ENCODE measurements around the gene DNAJB11.
"Not testable (repeated sequence)": the region's sequence is repeated elsewhere in the genome, so short reads cannot be mapped to it uniquely, and the experiment has no call there.

Gene DNAJB11

GRCh38 chr3:186570096-186570940, at the start of gene DNAJB11:
Gene DNAJB11 (plus strand): TSS chr3:186570720. CDS start chr3:186570898, 178 bp downstream.
- peak; percentile 99 for DNase-seq

GRCh38 chr3:186520957-186521842, 49.3 kb upstream of the DNAJB11 start:
- no peak for DNase-seq

GRCh38 chr3:186523022-186523421, 47.5 kb upstream of the DNAJB11 start:
- no peak for DNase-seq

GRCh38 chr3:186523434-186523833, 47.1 kb upstream of the DNAJB11 start:
- no peak for DNase-seq

GRCh38 chr3:186524616-186525015, 45.9 kb upstream of the DNAJB11 start:
- DNase-seq, result no peak

GRCh38 chr3:186525369-186526255, 44.9 kb upstream of the DNAJB11 start:
- DNase-seq, result no peak

GRCh38 chr3:186526256-186526606, 44.3 kb upstream of the DNAJB11 start:
- DNase-seq, result no peak

GRCh38 chr3:186529201-186529999, 41.1 kb upstream of the DNAJB11 start:
- no peak for DNase-seq

- no peak for DNase-seq
Observed at GRCh38 chr3:186530415-186530814, 40.1 kb upstream of the DNAJB11 start.

GRCh38 chr3:186531694-186532093, 38.8 kb upstream of the DNAJB11 start:
- DNase-seq, result not testable (repeated sequence)

GRCh38 chr3:186532598-186533072, 37.9 kb upstream of the DNAJB11 start:
- no peak for DNase-seq

- no peak for DNase-seq
Observed at GRCh38 chr3:186534113-186534669, 36.3 kb upstream of the DNAJB11 start.

GRCh38 chr3:186536883-186537844, 33.4 kb upstream of the DNAJB11 start:
- DNase-seq, result no peak

- DNase-seq, result no peak
Observed at GRCh38 chr3:186538779-186539178, 31.7 kb upstream of the DNAJB11 start.

GRCh38 chr3:186540221-186540834, 30.2 kb upstream of the DNAJB11 start:
- DNase-seq, result peak; percentile 27 to 68

GRCh38 chr3:186540835-186541226, 29.7 kb upstream of the DNAJB11 start:
- no peak for DNase-seq

GRCh38 chr3:186544281-186544680, 26.2 kb upstream of the DNAJB11 start, which contains the start of gene CRYGS:
Gene CRYGS (minus strand): TSS chr3:186544380. CDS start chr3:186544326, 54 bp downstream.
- no peak for DNase-seq

- DNase-seq, result no peak
Observed at GRCh38 chr3:186549497-186549896, 21.0 kb upstream of the DNAJB11 start.

GRCh38 chr3:186551387-186551786, 19.1 kb upstream of the DNAJB11 start:
- DNase-seq, result no peak
